ENCODE measurements around the gene HAPSTR1.

Gene HAPSTR1

GRCh38 chr16:9097266-9098219, 6.1 kb downstream of the HAPSTR1 start:
- no peak for DNase-seq

- DNase-seq = no peak
These were observed 7.1 kb downstream of the HAPSTR1 start for GRCh38 chr16:9098377-9099090.

GRCh38 chr16:9099131-9099625, 7.7 kb downstream of the HAPSTR1 start:
- no peak for DNase-seq

GRCh38 chr16:9102379-9102778, 10.9 kb downstream of the HAPSTR1 start:
- no peak for DNase-seq

- DNase-seq = no peak
These were observed 11.5 kb downstream of the HAPSTR1 start for GRCh38 chr16:9102943-9103342.

GRCh38 chr16:9103546-9103945, 12.1 kb downstream of the HAPSTR1 start:
- DNase-seq = no peak

GRCh38 chr16:9105189-9105588, 13.7 kb downstream of the HAPSTR1 start:
- no peak for DNase-seq

GRCh38 chr16:9107025-9107970, 15.9 kb downstream of the HAPSTR1 start:
- DNase-seq = no peak

GRCh38 chr16:9109255-9109654, 17.8 kb downstream of the HAPSTR1 start:
- no peak for DNase-seq

- DNase-seq = no peak
These were observed 20.9 kb downstream of the HAPSTR1 start for GRCh38 chr16:9112166-9112843.

- DNase-seq = no peak
These were observed 21.4 kb downstream of the HAPSTR1 start for GRCh38 chr16:9112844-9113186.

- no peak for DNase-seq
These were observed 22.3 kb downstream of the HAPSTR1 start for GRCh38 chr16:9113707-9114106.

GRCh38 chr16:9114112-9114511, 22.7 kb downstream of the HAPSTR1 start:
- no peak for DNase-seq

GRCh38 chr16:9114842-9115241, 23.4 kb downstream of the HAPSTR1 start:
- DNase-seq = no peak

- no peak for DNase-seq
These were observed 23.8 kb downstream of the HAPSTR1 start for GRCh38 chr16:9115277-9115676.

- DNase-seq = no peak
These were observed 24.7 kb downstream of the HAPSTR1 start for GRCh38 chr16:9116141-9116540.

- no peak for DNase-seq
These were observed 26.7 kb downstream of the HAPSTR1 start for GRCh38 chr16:9118170-9118569.

- no peak for DNase-seq
These were observed 28.4 kb downstream of the HAPSTR1 start for GRCh38 chr16:9119795-9120194.

- DNase-seq = no peak
These were observed 30.9 kb downstream of the HAPSTR1 start for GRCh38 chr16:9122342-9122741.

GRCh38 chr16:9122969-9123368, 31.5 kb downstream of the HAPSTR1 start:
- DNase-seq = no peak

- no peak for DNase-seq
These were observed 32.0 kb downstream of the HAPSTR1 start for GRCh38 chr16:9123401-9123800.

- DNase-seq = no peak
These were observed 32.4 kb downstream of the HAPSTR1 start for GRCh38 chr16:9123871-9124270.

All from cerebellar nuclear complex (tissue), 1 donor.